Ovary (tissue), 9 donors: ENCODE results near the gene SLC24A5. TPM values are rescaled to one million over a fixed set of nuclear protein-coding genes. Genes with fewer than 3 reads are reported as not detected.

Experiments
- DNase-seq, 5 donors: peaks; one replicate each; pipeline ENCODE4 v3.0.0-alpha.2; 2019 to 2020
- H3K27ac ChIP-seq, 2 donors: fragments of 200-600 bp; one replicate each; pipeline versions ENCODE4 v1.5.1 to v1.8.0; 2019 to 2022
- H3K27me3 ChIP-seq: fragments of 200-600 bp; one replicate; pipeline ENCODE4 v1.8.0; 2022
- H3K36me3 ChIP-seq: fragments of 200-600 bp; sonication (generic); one replicate; pipeline ENCODE4 v1.5.1; 2019
- H3K4me1 ChIP-seq: one replicate; pipeline ENCODE4 v1.8.1; 2013; ENCODE audit warnings: mild to moderate bottlenecking, moderate library complexity; ENCODE audit not compliant: insufficient read depth
- H3K4me3 ChIP-seq: fragments of 200-600 bp; sonication (generic); one replicate; pipeline ENCODE4 v1.5.1; 2017
- H3K9me3 ChIP-seq, 2 donors: fragments of 200-600 bp in 1 of 2; sonication (generic) in 1 of 2; one replicate each; pipeline versions ENCODE4 v1.5.1 to v1.8.1; 2013 to 2019; ENCODE audit warnings: mild to moderate bottlenecking in 1 of 2, moderate library complexity in 1 of 2
- CTCF ChIP-seq, 3 donors: fragments of 450-650 bp in 2 of 3; fragments of 200-600 bp in 1 of 3; IDR thresholded peaks; one replicate each; pipeline versions ENCODE4 v1.5.1 to v1.8.0; 2016 to 2022; ENCODE audit warnings: antibody characterized with exemption in 3 of 3, mild to moderate bottlenecking in 1 of 3
- EP300 ChIP-seq: sonication (generic); formaldehyde crosslinking; IDR thresholded peaks from one replicate; pipeline ENCODE4 v1.6.1; 2017; ENCODE audit warnings: antibody characterized with exemption
- POLR2A ChIP-seq: fragments of 450-650 bp; IDR thresholded peaks from one replicate; pipeline ENCODE4 v1.6.1; 2017; ENCODE audit warnings: antibody characterized with exemption, mild to moderate bottlenecking, moderate library complexity
- WGBS, 3 donors: extraction: QIAGEN DNeasy Blood & Tissue Kit in 1 of 3; methylation state at CpG; one replicate each; pipeline versions ENCODE4 v1.1.5 to v1.1.7; 2013 to 2017; 5-methylcytosine and 5-hydroxymethylcytosine counted together
- intact Hi-C, 4 donors: fragments of 100-400 bp; cut with DNase I; formaldehyde crosslinking; loops; one replicate each; pipeline versions ENCODE4 v1.11.0 to v1.15.1; 2022 to 2023
- polyA plus RNA-seq, 2 donors: library from polyadenylated mRNA; stranded (reverse); fragments of 200-250 nt in 1 of 2; fragments of 350-450 nt in 1 of 2; fragmentation: Illumina TruSeq in 1 of 2; extraction: RNeasy Lipid Tissue Mini Kit (QIAGEN cat#74804) in 1 of 2; gene quantifications; one replicate each; pipeline ENCODE4 v1.2.3, GENCODE V29; 2013 to 2014
- total RNA-seq, 7 donors: library from RNA; depleted of rRNA in 2 of 7; stranded (reverse); fragments of >200 nt in 2 of 7; fragmentation: NEBNext Ultra II Directional in 3 of 7; extraction: Animal tissue kit (Norgen Biotek cat#: 25700) in 3 of 7; gene quantifications; one replicate each; pipeline versions ENCODE4 v1.1.0 to v1.2.4, GENCODE V29; 2016 to 2023
- donor health status: DM: no; HTN: no; CAD: no; lungs with moderate emphysema.
- donor health status: DM: no; HTN: no; CAD: no.
- donor health status: Bipolar disorder and iron deficiency.
- donor health status: DM: yes; HTN: yes; CAD: no.
- donor health status: DM: no; HTN: no; CAD: no.
- donor health status: DM: yes; HTN: yes; CAD: no.

Gene SLC24A5
- total and polyA plus RNA-seq, 9 donors, result not detected

- Histone ChIP-seq H3K36me3 (no peaks in the 10 kb centered on the region), H3K4me1 (no peaks in the 10 kb centered on the region), H3K4me3 (no peak overlapping the region), H3K27me3 (no peaks in the 10 kb centered on the region), H3K27ac (no peak overlapping the region), H3K9me3 (no peaks in the 10 kb centered on the region)
- no peak for TF ChIP-seq EP300
- TF ChIP-seq CTCF (IDR thresholded peaks at IDR 0.05), result no peak
- no peak for TF ChIP-seq POLR2A
- 81 to 88% (median 88%) methylated on average over 4 of the region's 4 CpGs for WGBS, 3 donors
- no peak for DNase-seq
- intact Hi-C loops, result no loop called here
Observed at GRCh38 chr15:48091522-48091921, 29.3 kb upstream of the SLC24A5 start.

GRCh38 chr15:48096355-48096786 lies 24.4 kb upstream of the SLC24A5 start:
- Histone ChIP-seq H3K27ac (no peak overlapping the region), H3K27me3 (no peaks in the 10 kb centered on the region), H3K4me1 (no peaks in the 10 kb centered on the region), H3K9me3 (no peaks in the 10 kb centered on the region), H3K4me3 (no peak overlapping the region), H3K36me3 (no peaks in the 10 kb centered on the region)
- TF ChIP-seq CTCF (IDR thresholded peaks at IDR 0.05), result no peak
- no peak for TF ChIP-seq EP300
- TF ChIP-seq POLR2A, result no peak
- no peak for DNase-seq
- intact Hi-C loops, result no loop called here
- WGBS, 3 donors, result 78 to 86% (median 82%) methylated on average over 4 of the region's 4 CpGs

- H3K36me3 ChIP-seq, result no peaks in the 10 kb centered on the region
- no peak overlapping the region for H3K27ac ChIP-seq
- intact Hi-C loops, result no loop called here
- no peaks in the 10 kb centered on the region for H3K27me3 ChIP-seq
- no peak for TF ChIP-seq POLR2A
- TF ChIP-seq EP300, result no peak
- TF ChIP-seq CTCF (IDR thresholded peaks at IDR 0.05), result no peak
- H3K4me1 ChIP-seq, result no peaks in the 10 kb centered on the region
- 75 to 83% (median 81%) methylated on average over 2 of the region's 2 CpGs for WGBS, 3 donors
- no peaks in the 10 kb centered on the region for H3K9me3 ChIP-seq
- no peak overlapping the region for H3K4me3 ChIP-seq
- no peak for DNase-seq
Observed at GRCh38 chr15:48096813-48097212, 24.0 kb upstream of the SLC24A5 start.

GRCh38 chr15:48097264-48097663 lies 23.5 kb upstream of the SLC24A5 start:
- H3K4me1 ChIP-seq, result no peaks in the 10 kb centered on the region
- 55 to 80% (median 60%) methylated on average over 2 of the region's 2 CpGs for WGBS, 3 donors
- TF ChIP-seq POLR2A (no peak), EP300 (no peak), CTCF (IDR thresholded peaks at IDR 0.05) (no peak)
- H3K36me3 ChIP-seq, result no peaks in the 10 kb centered on the region
- intact Hi-C loops, result no loop called here
- no peaks in the 10 kb centered on the region for H3K27me3 ChIP-seq
- no peak overlapping the region for H3K4me3 ChIP-seq
- H3K9me3 ChIP-seq, result no peaks in the 10 kb centered on the region
- H3K27ac ChIP-seq, result no peak overlapping the region
- no peak for DNase-seq
